Left kidney (tissue), 2 donors: ENCODE measurements around the gene PSMB11. TPM values are rescaled to one million over a fixed set of nuclear protein-coding genes. Genes with fewer than 3 reads are reported as not detected.

Experiments used
- DNase-seq: peaks from one replicate; pipeline ENCODE4 v3.0.0-alpha.2; 2013
- polyA plus RNA-seq: library from polyadenylated mRNA; unstranded; fragments of 120-200 nt; gene quantifications from one replicate; pipeline ENCODE4 v1.2.1, GENCODE V29; 2013; ENCODE audit not compliant: insufficient read length

PSMB11 gene
- polyA plus RNA-seq, 1 donor: not detected

DNA sequence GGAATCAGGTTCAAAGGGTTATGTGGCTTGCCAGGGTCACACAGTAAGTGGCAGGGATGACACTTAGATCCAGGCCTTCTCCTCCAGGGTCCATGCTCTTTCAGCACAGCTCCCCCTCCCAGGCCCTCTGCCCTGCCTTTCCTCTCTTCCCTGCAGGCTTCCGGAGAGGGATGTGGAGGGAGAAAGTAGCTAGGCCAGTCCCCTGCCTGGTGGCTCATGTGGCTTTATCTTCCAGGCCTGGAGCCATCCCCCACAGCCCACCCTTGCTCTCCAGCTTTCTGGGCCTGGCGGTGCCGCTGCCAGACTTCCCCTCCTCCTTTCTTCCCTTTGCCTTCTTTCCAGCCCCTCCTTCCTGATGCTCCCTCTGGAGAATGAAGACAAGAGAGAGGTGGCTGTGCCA, 1.7 kb downstream of the PSMB11 start:
- DNase-seq: no peak

DNA sequence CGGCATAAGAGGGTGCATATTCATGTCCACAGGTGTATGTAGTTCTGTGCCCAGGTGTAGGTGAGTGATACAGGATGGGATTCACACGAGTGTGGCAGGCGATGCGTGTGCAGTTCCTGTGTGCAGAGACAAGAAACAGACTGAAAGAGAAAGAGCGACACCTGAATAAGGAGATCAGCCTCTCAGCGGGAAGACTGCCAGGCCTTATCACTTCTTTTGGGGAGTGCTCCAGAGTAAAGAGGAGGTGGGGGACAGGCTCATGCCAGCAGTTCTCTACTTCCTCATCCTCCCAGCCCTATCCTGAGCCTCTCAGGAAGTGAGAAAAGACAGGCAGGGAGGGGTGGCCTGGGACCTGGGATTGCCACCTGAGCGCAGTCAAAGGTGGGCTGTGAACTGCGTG, 2.8 kb downstream of the PSMB11 start:
- no peak for DNase-seq

DNA sequence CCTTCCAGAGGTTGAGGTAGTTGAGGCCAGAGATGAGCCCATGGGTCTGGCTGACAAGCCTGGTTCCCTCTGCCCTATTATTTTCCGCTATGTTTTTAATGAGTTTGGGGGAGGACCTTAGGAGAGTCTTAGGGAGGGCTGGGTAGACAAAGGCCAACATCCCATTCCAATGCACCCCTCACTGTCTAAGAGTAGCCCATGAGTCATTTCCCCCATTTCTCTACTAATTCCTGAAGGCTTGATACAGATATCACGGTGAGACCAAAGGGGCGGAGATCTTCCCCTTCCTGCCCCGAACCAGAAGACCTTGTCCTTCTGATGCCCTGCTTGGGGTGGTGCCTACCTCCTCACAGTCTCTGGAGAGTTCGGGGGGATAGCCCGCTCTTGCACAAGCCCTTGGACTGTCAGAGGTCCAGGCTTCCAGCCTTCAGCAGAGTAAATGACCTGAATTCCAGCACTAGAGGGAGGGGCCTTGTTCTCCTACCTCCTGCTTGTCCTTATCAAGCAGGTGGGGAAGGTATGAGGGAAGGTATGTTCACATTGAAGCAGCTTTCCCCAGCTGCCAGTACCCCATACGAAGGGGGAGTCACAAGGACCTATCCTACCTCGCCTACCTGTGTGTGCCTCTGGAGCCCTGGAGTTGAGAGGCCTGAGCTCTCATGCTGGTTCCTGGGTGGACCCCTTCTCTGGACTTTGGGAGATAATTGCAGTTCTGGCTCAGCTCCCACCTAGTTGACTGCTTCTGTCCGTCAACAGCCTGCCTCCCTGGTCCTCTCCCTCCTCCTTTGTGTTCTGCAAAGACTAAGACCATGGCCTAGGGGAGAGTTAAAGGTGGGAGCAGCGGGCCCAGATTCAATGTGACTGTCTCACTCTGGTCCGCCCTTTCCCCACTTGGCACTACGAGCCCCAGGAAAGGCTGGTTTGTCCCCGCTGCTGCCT, 3.7 kb downstream of the PSMB11 start:
- DNase-seq: no peak

DNA sequence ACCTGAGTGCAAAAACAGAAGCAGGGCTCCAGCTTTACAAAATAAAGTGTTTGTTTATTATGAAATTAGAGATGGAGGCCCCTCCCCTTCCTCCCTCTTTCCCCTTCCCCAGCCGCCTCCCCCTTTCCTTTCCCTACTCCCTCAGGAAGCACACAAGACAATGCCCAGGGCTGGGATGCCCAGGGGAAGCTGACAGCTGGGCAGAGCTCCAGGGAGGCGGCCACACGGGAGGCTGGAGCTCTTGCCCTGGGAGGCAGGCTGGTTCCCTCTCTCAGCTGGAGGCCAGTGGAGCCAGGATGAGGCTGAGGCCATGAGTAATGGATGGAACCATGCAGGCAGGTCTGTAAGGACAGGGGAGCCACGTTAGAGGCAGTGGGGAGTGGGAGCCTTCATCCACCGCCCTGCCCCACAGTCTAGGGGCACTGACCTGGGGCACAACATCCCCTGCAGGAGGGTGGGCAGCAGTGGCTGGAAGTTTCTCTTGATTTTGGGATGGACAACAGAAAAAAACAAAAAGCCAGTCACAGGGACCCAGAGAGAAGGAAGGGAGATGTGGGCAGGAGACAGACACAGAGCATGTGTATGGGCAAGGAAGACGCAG, 5.1 kb downstream of the PSMB11 start:
- no peak for DNase-seq

- DNase-seq: no peak
Observed at GRCh38 chr14:23047751-23048693, 6.0 kb downstream of the PSMB11 start.

DNA sequence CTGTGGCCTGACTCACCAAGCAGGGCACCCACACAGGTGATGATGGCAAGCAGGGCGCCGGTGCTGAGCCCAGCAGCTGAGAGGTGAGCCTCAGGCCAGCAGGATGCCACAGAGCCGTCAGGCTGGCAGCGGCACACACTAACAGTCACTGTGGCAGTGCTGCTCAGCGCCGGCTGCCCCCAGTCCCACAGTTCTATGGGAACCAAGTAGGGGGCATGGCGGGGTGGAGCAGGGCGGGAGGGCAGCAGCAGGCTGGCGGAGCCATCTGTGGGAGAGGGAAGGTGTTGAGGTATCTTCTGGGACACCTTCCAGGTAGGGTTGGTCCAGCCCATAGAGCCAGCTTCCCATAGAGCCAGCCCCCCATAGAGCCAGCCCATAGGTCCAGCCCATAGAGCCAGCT, 7.0 kb downstream of the PSMB11 start:
- DNase-seq: no peak

DNA sequence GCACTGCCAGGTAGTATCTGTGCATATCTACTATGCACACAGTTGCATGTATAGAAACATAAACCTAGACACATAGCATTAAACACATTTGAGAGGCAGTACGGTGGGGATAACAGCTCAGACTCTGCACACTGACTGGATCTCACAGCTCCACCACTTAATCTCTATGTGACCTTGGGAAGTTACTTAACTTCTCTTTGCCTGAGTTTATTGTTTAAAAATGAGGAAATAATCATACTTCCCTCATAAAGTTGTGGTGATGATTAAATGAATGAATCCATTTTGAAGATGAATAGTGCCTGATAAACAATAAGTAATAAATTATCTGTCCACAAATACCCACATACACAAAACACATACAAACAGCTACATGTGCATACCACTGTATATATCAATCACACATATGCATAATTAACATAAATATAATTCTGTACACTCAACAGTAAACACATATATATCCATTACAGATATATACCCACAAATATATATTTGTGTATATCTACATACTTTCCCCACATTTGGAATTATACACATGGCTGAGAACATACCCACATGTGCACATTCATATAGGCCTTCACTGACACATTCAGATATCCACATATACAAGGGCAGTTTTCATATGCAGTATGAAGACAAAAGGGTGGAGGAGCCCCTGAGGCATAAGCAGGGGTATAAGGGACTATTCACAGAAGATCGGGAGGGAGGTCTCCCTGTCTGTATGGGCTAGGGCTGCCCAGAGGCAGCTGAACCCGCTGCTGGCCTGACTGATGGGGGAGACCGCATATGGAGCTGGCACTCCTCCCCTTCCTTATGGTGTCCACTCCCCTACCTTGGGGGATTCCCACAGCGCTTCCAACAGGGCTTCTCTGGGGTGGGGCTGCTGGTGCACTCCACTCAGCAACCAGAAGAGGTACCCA, 9.4 kb downstream of the PSMB11 start:
- DNase-seq: no peak

DNA sequence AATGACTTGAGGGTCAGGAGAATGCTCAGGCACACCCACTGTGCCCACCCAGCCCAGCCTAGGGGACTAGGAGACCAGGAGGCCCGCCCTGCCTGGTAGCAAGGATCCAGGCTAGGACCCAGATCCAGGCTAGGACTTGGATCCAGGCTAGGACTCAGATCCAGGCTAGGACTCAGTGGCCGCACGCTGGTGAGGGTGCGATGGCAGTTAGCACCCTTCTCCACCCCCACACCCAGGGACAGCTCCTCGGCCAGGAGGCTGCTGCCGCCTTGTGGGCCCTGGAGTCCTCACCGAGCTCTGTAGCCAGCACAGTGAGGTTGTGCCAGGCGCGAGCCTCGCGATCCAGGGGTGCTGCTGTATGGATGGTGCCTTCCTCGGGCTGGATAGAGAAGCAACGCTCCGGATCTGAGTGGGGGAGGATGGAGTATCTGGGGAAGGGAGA, 10.2 kb downstream of the PSMB11 start:
- DNase-seq: no peak

DNA sequence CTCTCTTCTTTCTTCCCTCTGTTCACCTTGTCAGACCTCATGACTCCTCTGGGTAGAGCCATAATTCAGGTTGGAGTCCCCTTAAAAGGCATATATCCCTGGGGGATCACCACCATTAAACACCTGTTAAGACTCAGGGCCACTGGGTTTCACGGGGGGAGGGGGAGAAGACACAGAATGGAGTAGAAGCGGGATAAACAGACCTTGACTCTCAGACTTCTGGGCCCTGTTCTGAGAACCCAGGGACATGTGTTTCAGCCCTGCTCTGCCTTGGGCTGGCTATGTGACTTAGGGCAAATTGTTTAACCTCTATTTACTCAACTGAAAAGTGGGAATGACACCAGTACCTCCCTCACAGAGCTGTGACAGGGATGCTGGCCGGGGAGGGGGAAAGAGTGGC, 10.7 kb downstream of the PSMB11 start:
- DNase-seq: no peak

DNA sequence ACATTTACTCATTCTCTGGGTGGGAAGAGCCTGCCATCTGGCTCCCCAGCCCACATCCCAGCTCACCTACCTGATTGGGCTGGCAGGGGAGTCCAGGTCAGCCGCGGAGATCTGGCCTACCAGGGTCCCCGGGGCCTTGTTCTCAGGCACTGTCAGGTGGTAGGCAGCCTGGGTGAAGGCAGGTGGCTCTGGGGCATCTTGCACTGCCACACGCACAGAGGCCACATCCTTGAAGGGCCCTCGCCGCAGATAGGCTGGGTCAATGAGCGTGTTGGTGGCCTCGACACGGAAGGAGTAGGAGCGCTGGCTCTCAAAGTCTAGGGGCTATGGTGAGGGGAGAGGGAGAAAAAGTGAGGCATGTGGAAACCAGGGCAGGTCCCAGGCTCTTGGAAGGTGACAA, 11.4 kb downstream of the PSMB11 start:
- no peak for DNase-seq

- DNase-seq: no peak
Observed at GRCh38 chr14:23054000-23054811, 12.2 kb downstream of the PSMB11 start.

GRCh38 chr14:23055147-23055550, 13.1 kb downstream of the PSMB11 start:
- no peak for DNase-seq

DNA sequence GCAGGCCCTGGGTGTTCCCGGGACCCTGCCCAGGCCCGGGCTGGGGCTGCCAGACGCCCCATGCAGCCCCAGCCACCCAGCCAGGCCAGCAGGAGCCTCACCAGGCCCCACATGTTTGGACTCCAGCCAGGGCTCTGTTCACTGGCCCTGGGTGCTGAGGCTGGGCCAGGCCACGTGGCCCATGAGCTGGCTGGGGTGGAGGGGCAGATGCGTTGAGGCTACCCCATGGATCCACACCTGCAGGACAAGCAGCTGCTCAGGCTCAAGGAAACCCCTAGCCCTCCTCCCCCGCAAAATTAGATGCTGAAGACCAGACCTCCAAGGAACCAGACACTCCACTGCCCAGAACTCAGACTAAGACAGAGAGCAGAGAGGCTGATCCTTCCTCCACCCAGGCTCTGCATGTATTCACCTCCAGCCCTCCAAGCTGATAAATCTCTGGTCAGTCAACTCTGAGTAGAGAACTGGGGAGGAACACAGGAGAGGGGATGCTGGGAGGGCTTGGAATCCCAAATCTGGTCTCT, 13.7 kb downstream of the PSMB11 start:
- DNase-seq: no peak

DNA sequence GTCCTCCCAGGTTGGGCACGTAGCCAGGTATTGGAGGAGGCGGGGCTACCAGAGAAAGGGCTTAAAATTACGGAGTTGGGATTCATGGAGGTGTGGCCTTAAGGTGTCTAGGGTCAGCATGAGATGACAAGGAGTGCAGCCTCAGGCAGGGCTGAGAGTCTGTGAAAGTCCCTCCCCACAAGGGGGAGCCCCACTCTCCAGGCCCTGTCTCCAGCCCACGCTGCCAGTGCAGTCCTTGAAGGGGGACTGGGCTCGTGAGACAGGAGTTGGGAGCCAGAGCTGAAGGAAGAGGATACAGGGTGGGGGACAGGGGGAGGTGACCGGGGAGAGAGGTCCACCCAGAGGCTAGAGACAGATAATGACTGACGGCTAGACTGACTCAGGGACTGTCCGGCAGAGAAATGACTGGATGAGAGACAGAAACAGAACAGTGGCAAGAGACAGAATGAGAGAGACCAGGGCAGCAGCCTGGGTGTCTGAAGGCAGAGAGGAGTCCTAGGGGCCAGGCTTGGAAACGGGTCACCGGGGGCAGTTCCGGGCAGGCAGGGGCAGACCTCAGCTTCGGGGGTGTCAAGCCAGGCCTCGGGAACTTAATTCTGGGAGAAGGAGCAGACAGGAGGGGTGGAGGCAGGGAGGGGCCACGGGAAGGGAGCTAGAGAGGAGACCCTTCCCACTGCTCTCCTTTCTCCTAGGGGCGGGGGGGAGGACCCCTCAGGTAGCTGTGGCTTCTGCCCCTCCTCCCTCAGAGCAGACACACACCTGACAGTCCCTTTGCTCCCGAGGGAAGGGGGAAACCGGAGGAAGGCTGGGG, 14.3 kb downstream of the PSMB11 start:
- DNase-seq: no peak

- DNase-seq: peak; percentile 82
Observed at GRCh38 chr14:23056956-23057756, 15.1 kb downstream of the PSMB11 start, which contains the start of gene CDH24. TSS of gene CDH24 (minus strand) at chr14:23057520. CDS start at chr14:23055733, 1,787 bp downstream.

DNA sequence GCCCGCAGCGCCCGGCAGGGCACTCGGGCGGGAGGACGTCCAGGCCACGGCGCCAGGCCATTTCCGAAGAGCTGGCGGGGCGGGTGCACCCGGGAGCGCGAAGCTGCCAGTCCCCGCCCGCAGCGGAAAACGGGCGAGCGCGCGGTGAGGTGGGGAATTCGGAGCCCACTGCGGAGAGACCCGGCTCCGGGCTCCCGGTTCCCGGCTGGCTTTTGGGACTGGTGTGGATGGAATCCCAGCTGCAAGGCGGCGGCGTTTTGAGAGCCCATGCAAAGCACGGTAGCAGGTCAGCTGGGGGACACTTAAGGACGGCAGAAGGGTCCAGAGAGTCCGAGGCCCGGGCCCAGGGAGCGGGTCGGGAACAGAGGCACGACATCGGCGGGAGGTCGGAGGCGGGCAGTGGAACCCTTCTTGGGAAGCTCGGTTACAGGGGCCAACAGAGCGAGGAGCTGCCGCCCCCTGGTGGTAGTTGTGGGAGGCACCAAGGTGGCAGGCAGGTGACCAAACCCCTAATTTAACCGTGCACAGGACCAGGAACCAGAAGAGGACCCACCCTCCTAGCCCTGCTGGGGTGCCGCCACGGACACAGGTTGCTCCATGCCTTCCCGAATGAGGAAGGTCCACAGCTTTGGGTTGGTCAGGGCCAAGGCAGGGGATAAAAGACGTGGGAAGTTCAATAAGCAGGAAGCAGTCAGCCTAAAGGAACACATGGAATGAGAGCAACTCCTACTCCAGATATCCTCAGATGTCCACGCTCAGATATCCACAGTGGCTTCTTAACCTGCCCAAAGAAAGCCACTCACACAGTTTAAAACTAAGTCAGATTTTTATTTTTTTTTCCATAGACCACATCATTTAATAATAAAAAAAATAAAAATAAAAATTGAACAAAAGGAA, 16.0 kb downstream of the PSMB11 start:
- peak; percentile 92 for DNase-seq
